GM23248 (cell line): ENCODE results near the gene TOPAZ1. TPM values are rescaled to one million over a fixed set of nuclear protein-coding genes. Genes with fewer than 3 reads are reported as not detected.

Experiments used
- DNase-seq: peaks from one replicate; pipeline ENCODE4 v3.0.0-alpha.2; 2015
- H2AFZ ChIP-seq: fragments of 200-600 bp; sonication (generic); 2 replicates; pipeline ENCODE4 v1.6.1; 2016; ENCODE audit warnings: antibody characterized with exemption
- H3F3A ChIP-seq: fragments of 200-600 bp; sonication (generic); 2 replicates; pipeline ENCODE4 v1.6.1; 2016; ENCODE audit warnings: mild to moderate bottlenecking, antibody characterized with exemption, mixed run types; ENCODE audit not compliant: insufficient read depth
- H3K27ac ChIP-seq: fragments of 200-600 bp; sonication (generic); 2 replicates; pipeline ENCODE4 v1.5.1; 2016; ENCODE audit warnings: mild to moderate bottlenecking
- H3K27me3 ChIP-seq: fragments of 200-600 bp; sonication (generic); replicated peaks from 2 replicates; pipeline ENCODE4 v1.6.1; 2016; ENCODE audit warnings: mild to moderate bottlenecking; ENCODE audit not compliant: insufficient read depth
- H3K36me3 ChIP-seq: fragments of 200-600 bp; sonication (generic); 2 replicates; pipeline ENCODE4 v1.6.1; 2016; ENCODE audit warnings: low read depth, mild to moderate bottlenecking
- H3K4me1 ChIP-seq: fragments of 200-600 bp; sonication (generic); 2 replicates; pipeline ENCODE4 v1.6.1; 2016; ENCODE audit warnings: mild to moderate bottlenecking; ENCODE audit not compliant: insufficient read depth
- H3K4me2 ChIP-seq: fragments of 200-600 bp; sonication (generic); one replicate; pipeline ENCODE4 v1.6.1; 2016; ENCODE audit warnings: mild to moderate bottlenecking; ENCODE audit not compliant: unreplicated experiment
- H3K4me3 ChIP-seq: fragments of 200-600 bp; sonication (generic); 2 replicates; pipeline ENCODE4 v1.5.1; 2016; ENCODE audit warnings: mild to moderate bottlenecking
- H3K79me2 ChIP-seq: fragments of 200-600 bp; sonication (generic); 2 replicates; pipeline ENCODE4 v1.6.1; 2016; ENCODE audit warnings: mild to moderate bottlenecking; ENCODE audit not compliant: insufficient read depth
- H3K9ac ChIP-seq: fragments of 200-600 bp; sonication (generic); 2 replicates; pipeline ENCODE4 v1.6.1; 2016; ENCODE audit warnings: mild to moderate bottlenecking
- H3K9me2 ChIP-seq: fragments of 200-600 bp; sonication (generic); 2 replicates; pipeline ENCODE4 v1.6.1; 2016; ENCODE audit warnings: mixed run types, mild to moderate bottlenecking, moderate library complexity; ENCODE audit not compliant: insufficient read depth
- H3K9me3 ChIP-seq: fragments of 200-600 bp; sonication (generic); one replicate; pipeline ENCODE4 v1.6.1; 2017; ENCODE audit warnings: low read depth
- H4K20me1 ChIP-seq: fragments of 200-600 bp; sonication (generic); 2 replicates; pipeline ENCODE4 v1.6.0; 2016; ENCODE audit not compliant: insufficient read depth
- EZH2 ChIP-seq: fragments of 200-600 bp; sonication (generic); IDR thresholded peaks from 2 replicates; pipeline ENCODE4 v1.6.1; 2018; ENCODE audit warnings: antibody characterized with exemption, mild to moderate bottlenecking; ENCODE audit not compliant: insufficient read depth, poor library complexity, severe bottlenecking
- EZH2phosphoT487 ChIP-seq: fragments of 200-600 bp; sonication (generic); IDR thresholded peaks from 2 replicates; pipeline ENCODE4 v1.6.1; 2018; ENCODE audit warnings: antibody characterized with exemption, moderate library complexity, mild to moderate bottlenecking, low read depth; ENCODE audit not compliant: insufficient read depth
- WGBS, 2 experiments: methylation state at CpG; one replicate each; pipeline ENCODE4 v1.1.6; 2015 to 2017; ENCODE audit warnings: low lambda C conversion rate in 2 of 2, low coverage in 1 of 2; ENCODE audit errors: missing lambda C conversion rate in 2 of 2; 5-methylcytosine and 5-hydroxymethylcytosine counted together
- in situ Hi-C: fragments of 300-500 bp; cut with MboI; formaldehyde crosslinking; loops from 2 replicates; pipeline ENCODE4 v1.15.0; 2020
- polyA plus RNA-seq: library from polyadenylated mRNA; unstranded; fragments of >200 nt; fragmentation: Nextera tagmentation; extraction: Ambion mirVana; gene quantifications from 2 replicates; pipeline ENCODE4 v1.2.1, GENCODE V29; 2016
- total RNA-seq: library from RNA; depleted of rRNA; stranded (reverse); fragments of >200 nt; shearing (Covaris generic); gene quantifications from 2 replicates; pipeline ENCODE4 v1.2.3, GENCODE V29; 2014

TOPAZ1 gene
- total and polyA plus RNA-seq, 2 experiments from 2014 or later = not detected

GRCh38 chr3:44277925-44278324, 36.2 kb downstream of the TOPAZ1 start:
- Histone ChIP-seq H4K20me1 (no peaks in the 10 kb centered on the region), H3K27ac (no peak overlapping the region), H3K27me3 (peaks cover 3% of the 10 kb centered on the region; the same call in 1 of the 2 replicates), H3K9me2 (no peaks in the 10 kb centered on the region), H3K4me2 (no peak overlapping the region), H3F3A (no peaks in the 10 kb centered on the region), H3K36me3 (no peaks in the 10 kb centered on the region), H2AFZ (no peak overlapping the region), H3K4me3 (no peak overlapping the region), H3K79me2 (no peaks in the 10 kb centered on the region), H3K9me3 (no peaks in the 10 kb centered on the region), H3K4me1 (no peaks in the 10 kb centered on the region), H3K9ac (no peak overlapping the region)
- TF ChIP-seq EZH2phosphoT487 = no peak
- TF ChIP-seq EZH2 = no peak
- 8 to 10% methylated on average over 1 of the region's 1 CpG for WGBS, 2 experiments
- in situ Hi-C loops = no loop called here
- no peak for DNase-seq

GRCh38 chr3:44280077-44280476, 38.4 kb downstream of the TOPAZ1 start:
- no peaks in the 10 kb centered on the region for H3K36me3 ChIP-seq
- no peaks in the 10 kb centered on the region for H3K4me1 ChIP-seq
- WGBS, 2 experiments = 49 to 59% methylated on average over 3 of the region's 3 CpGs
- no peak overlapping the region for H3K4me3 ChIP-seq
- no peak overlapping the region for H3K27ac ChIP-seq
- in situ Hi-C loops = no loop called here
- no peak for DNase-seq
- no peaks in the 10 kb centered on the region; the same call in 1 of the 2 replicates for H3K27me3 ChIP-seq
- H3K9me3 ChIP-seq = no peaks in the 10 kb centered on the region
- no peaks in the 10 kb centered on the region for H3K9me2 ChIP-seq
- no peak overlapping the region for H2AFZ ChIP-seq
- H4K20me1 ChIP-seq = no peaks in the 10 kb centered on the region
- TF ChIP-seq EZH2phosphoT487 = no peak
- no peak for TF ChIP-seq EZH2
- no peak overlapping the region for H3K4me2 ChIP-seq
- H3K9ac ChIP-seq = no peak overlapping the region
- H3K79me2 ChIP-seq = no peaks in the 10 kb centered on the region
- no peaks in the 10 kb centered on the region for H3F3A ChIP-seq

- Histone ChIP-seq H4K20me1 (no peaks in the 10 kb centered on the region), H3K4me1 (no peaks in the 10 kb centered on the region), H3K4me3 (no peak overlapping the region), H3K27me3 (no peaks in the 10 kb centered on the region; the same call in 1 of the 2 replicates), H3K4me2 (no peak overlapping the region), H3K36me3 (no peaks in the 10 kb centered on the region), H3K79me2 (no peaks in the 10 kb centered on the region), H3F3A (no peaks in the 10 kb centered on the region), H3K27ac (no peak overlapping the region), H3K9ac (no peak overlapping the region), H3K9me2 (no peaks in the 10 kb centered on the region), H3K9me3 (no peaks in the 10 kb centered on the region), H2AFZ (no peak overlapping the region)
- in situ Hi-C loops = no loop called here
- DNase-seq = no peak
- 38 to 57% methylated on average over 2 of the region's 2 CpGs for WGBS, 2 experiments
- TF ChIP-seq EZH2phosphoT487 (no peak), EZH2 (no peak)
Observed at GRCh38 chr3:44280631-44281030, 38.9 kb downstream of the TOPAZ1 start.

DNA sequence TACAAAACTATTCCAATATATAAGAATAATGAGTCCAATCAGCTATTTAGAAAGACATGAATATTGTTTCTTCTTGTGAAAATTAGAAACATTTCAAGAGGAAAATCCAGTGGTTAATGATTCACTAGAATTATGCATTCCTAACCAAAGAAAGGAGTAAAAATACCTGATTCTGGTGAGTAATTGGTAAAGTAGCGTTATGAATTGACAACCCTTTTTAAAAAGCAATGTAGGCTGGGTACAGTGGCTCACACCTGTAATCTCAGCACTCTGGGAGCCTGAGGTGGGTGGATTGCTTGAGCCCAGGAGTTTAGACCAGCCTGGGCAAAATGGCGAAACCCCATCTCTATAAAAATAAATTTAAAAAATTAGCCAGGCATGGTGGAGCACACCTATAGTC, 43.3 kb downstream of the TOPAZ1 start:
- WGBS, 2 experiments = 68 to 83% methylated on average over 2 of the region's 2 CpGs
- H3K4me3 ChIP-seq = no peak overlapping the region
- TF ChIP-seq EZH2phosphoT487 (no peak), EZH2 (no peak)
- in situ Hi-C loops = no loop called here
- no peak overlapping the region for H2AFZ ChIP-seq
- H3K9me2 ChIP-seq = no peaks in the 10 kb centered on the region
- H3K36me3 ChIP-seq = no peaks in the 10 kb centered on the region
- H3K27ac ChIP-seq = no peak overlapping the region
- no peak for DNase-seq
- no peaks in the 10 kb centered on the region for H3K79me2 ChIP-seq
- H3K9me3 ChIP-seq = no peaks in the 10 kb centered on the region
- H3K4me1 ChIP-seq = no peaks in the 10 kb centered on the region
- H3K9ac ChIP-seq = no peak overlapping the region
- peaks cover 3% of the 10 kb centered on the region for H3K27me3 ChIP-seq
- H3F3A ChIP-seq = no peaks in the 10 kb centered on the region
- H3K4me2 ChIP-seq = no peak overlapping the region
- no peaks in the 10 kb centered on the region for H4K20me1 ChIP-seq
